H9 (cell line): ENCODE data around the gene MAPK13. TPM values are rescaled to one million over a fixed set of nuclear protein-coding genes. Genes with fewer than 3 reads are reported as not detected.

Experiments used
- DNase-seq: peaks from one replicate; pipeline ENCODE4 v3.0.0-alpha.2; 2017
- H2AFZ ChIP-seq: one replicate; pipeline ENCODE4 v1.6.1; 2013; ENCODE audit warnings: mild to moderate bottlenecking, low read length, control low read depth, moderate library complexity
- H2AK5ac ChIP-seq: 2 replicates; pipeline ENCODE4 v1.6.1; 2013; ENCODE audit warnings: low read length, control low read depth, mixed read lengths; ENCODE audit not compliant: insufficient read length
- H2BK120ac ChIP-seq: one replicate; pipeline ENCODE4 v1.6.1; 2013; ENCODE audit warnings: low read depth, mild to moderate bottlenecking, low read length, control low read depth, inconsistent platforms; ENCODE audit not compliant: poor library complexity, severe bottlenecking
- H2BK12ac ChIP-seq: 2 replicates; pipeline ENCODE4 v1.6.1; 2013; ENCODE audit warnings: low read length, control low read depth, mixed read lengths, low read depth; ENCODE audit not compliant: insufficient read length
- H2BK15ac ChIP-seq: 2 replicates; pipeline ENCODE4 v1.6.1; 2013; ENCODE audit warnings: low read depth, low read length, control low read depth
- H2BK20ac ChIP-seq: one replicate; pipeline ENCODE4 v1.6.1; 2013; ENCODE audit warnings: low read depth, mild to moderate bottlenecking, low read length, control low read depth, inconsistent platforms; ENCODE audit not compliant: poor library complexity, severe bottlenecking
- H2BK5ac ChIP-seq: 2 replicates; pipeline ENCODE4 v1.6.1; 2013; ENCODE audit warnings: low read length, control low read depth, mixed read lengths; ENCODE audit not compliant: insufficient read length
- H3K14ac ChIP-seq: 2 replicates; pipeline ENCODE4 v1.6.1; 2013; ENCODE audit warnings: low read length, control low read depth; ENCODE audit not compliant: insufficient read depth
- H3K18ac ChIP-seq: 2 replicates; pipeline ENCODE4 v1.6.1; 2013; ENCODE audit warnings: low read depth, mild to moderate bottlenecking, mixed read lengths, low read length, control low read depth; ENCODE audit not compliant: insufficient read length
- H3K23ac ChIP-seq: 2 replicates; pipeline ENCODE4 v1.6.1; 2013; ENCODE audit warnings: low read length, control low read depth, mixed read lengths, low read depth; ENCODE audit not compliant: insufficient read length
- H3K23me2 ChIP-seq: 2 replicates; pipeline ENCODE4 v1.6.1; 2013; ENCODE audit warnings: low read depth, mild to moderate bottlenecking, mixed read lengths, low read length, control low read depth; ENCODE audit not compliant: insufficient read length, poor library complexity, severe bottlenecking
- H3K27ac ChIP-seq: 2 replicates; pipeline ENCODE4 v1.5.1; 2013; ENCODE audit warnings: low read length, control low read depth, mixed read lengths, low read depth; ENCODE audit not compliant: insufficient read length
- H3K27me3 ChIP-seq: 2 replicates; pipeline ENCODE4 v1.6.1; 2013; ENCODE audit warnings: low read length, control low read depth, inconsistent platforms; ENCODE audit not compliant: insufficient read depth
- H3K4ac ChIP-seq: 2 replicates; pipeline ENCODE4 v1.6.1; 2013; ENCODE audit warnings: low read depth, mild to moderate bottlenecking, control low read depth, inconsistent platforms, low read length, moderate library complexity
- H3K4me1 ChIP-seq: 2 replicates; pipeline ENCODE4 v1.6.1; 2013; ENCODE audit warnings: low read length, control low read depth, inconsistent platforms; ENCODE audit not compliant: insufficient read depth
- H3K4me2 ChIP-seq: 2 replicates; pipeline ENCODE4 v1.6.1; 2013; ENCODE audit warnings: low read length, control low read depth, mixed read lengths; ENCODE audit not compliant: insufficient read length, insufficient read depth
- H3K56ac ChIP-seq: 2 replicates; pipeline ENCODE4 v1.6.1; 2013; ENCODE audit warnings: low read depth, mild to moderate bottlenecking, mixed read lengths, low read length, control low read depth; ENCODE audit not compliant: insufficient read length
- H3K79me1 ChIP-seq: 2 replicates; pipeline ENCODE4 v1.6.1; 2013; ENCODE audit warnings: low read depth, mild to moderate bottlenecking, moderate library complexity, low read length, control low read depth, inconsistent platforms; ENCODE audit not compliant: insufficient read depth, poor library complexity, severe bottlenecking
- H3K79me2 ChIP-seq: 2 replicates; pipeline ENCODE4 v1.6.1; 2013; ENCODE audit warnings: low read length, control low read depth, inconsistent platforms; ENCODE audit not compliant: insufficient read depth
- H3K9ac ChIP-seq: 2 replicates; pipeline ENCODE4 v1.6.1; 2013; ENCODE audit warnings: low read length, control low read depth, mixed read lengths; ENCODE audit not compliant: insufficient read length; ENCODE audit errors: extremely low read depth
- H3K9me3 ChIP-seq: one replicate; pipeline ENCODE4 v1.6.1; 2013; ENCODE audit warnings: low read depth, low read length, inconsistent platforms; ENCODE audit not compliant: control insufficient read depth
- H3T11ph ChIP-seq: one replicate; pipeline ENCODE4 v1.6.1; 2013; ENCODE audit warnings: mild to moderate bottlenecking, low read length, control low read depth, inconsistent platforms
- H4K20me1 ChIP-seq: one replicate; pipeline ENCODE4 v1.6.1; 2013; ENCODE audit not compliant: control insufficient read depth, insufficient read length, insufficient read depth
- H4K5ac ChIP-seq: 2 replicates; pipeline ENCODE4 v1.6.1; 2013; ENCODE audit warnings: low read depth, mild to moderate bottlenecking, mixed read lengths, low read length, control low read depth; ENCODE audit not compliant: insufficient read length
- H4K8ac ChIP-seq: replicated peaks from 2 replicates; pipeline ENCODE4 v1.6.1; 2013; ENCODE audit warnings: low read length, control low read depth, mixed read lengths, low read depth; ENCODE audit not compliant: insufficient read length
- H4K91ac ChIP-seq: 2 replicates; pipeline ENCODE4 v1.6.1; 2013; ENCODE audit warnings: low read depth, mild to moderate bottlenecking, moderate library complexity, mixed read lengths, low read length, control low read depth; ENCODE audit not compliant: insufficient read length
- H3K27ac Mint-ChIP-seq, 3 experiments: 2 replicates in 2 of 3; 3 replicates in 1 of 3; pipeline ENCODE4 v1.8.0; 2020 to 2021; ENCODE audit warnings: mixed read lengths in 3 of 3, mild to moderate bottlenecking in 1 of 3, moderate library complexity in 1 of 3
- H3K27me3 Mint-ChIP-seq: 2 replicates; pipeline ENCODE4 v1.8.0; 2021; ENCODE audit warnings: low read depth, mild to moderate bottlenecking, moderate library complexity, mixed read lengths
- H3K36me3 Mint-ChIP-seq, 3 experiments: 2 replicates in 2 of 3; 3 replicates in 1 of 3; pipeline ENCODE4 v1.8.0; 2020 to 2021; ENCODE audit warnings: low read depth in 3 of 3, mixed read lengths in 3 of 3; ENCODE audit not compliant: insufficient read depth in 1 of 3
- H3K4me1 Mint-ChIP-seq, 2 experiments: 2 replicates each; pipeline ENCODE4 v1.8.0; 2020; ENCODE audit warnings: mixed read lengths in 2 of 2
- H3K4me3 Mint-ChIP-seq, 2 experiments: 2 replicates in 1 of 2; 3 replicates in 1 of 2; pipeline ENCODE4 v1.8.0; 2020 to 2021; ENCODE audit warnings: mild to moderate bottlenecking in 2 of 2, mixed read lengths in 2 of 2, moderate library complexity in 1 of 2
- H3K9me3 Mint-ChIP-seq, 2 experiments: 2 replicates in 1 of 2; 3 replicates in 1 of 2; pipeline ENCODE4 v1.8.0; 2020; ENCODE audit warnings: mild to moderate bottlenecking in 2 of 2, mixed read lengths in 2 of 2, moderate library complexity in 1 of 2
- CTCF ChIP-seq: fragments of 200-600 bp; sonication (generic); conservative IDR thresholded peaks from 3 replicates; pipeline ENCODE4 v1.8.0; 2021; ENCODE audit warnings: antibody characterized with exemption, mild to moderate bottlenecking
- WGBS: extraction: QIAGEN DNeasy Blood & Tissue Kit; methylation state at CpG from one replicate; pipeline ENCODE4 v1.1.7; 2013; ENCODE audit warnings: missing lambda C conversion rate, low lambda C conversion rate, mixed read lengths; ENCODE audit not compliant: insufficient read length; ENCODE audit errors: extremely low coverage; 5-methylcytosine and 5-hydroxymethylcytosine counted together
- total RNA-seq: library from RNA; stranded (reverse); gene quantifications from 2 replicates; pipeline ENCODE4 v1.2.1, GENCODE V29; 2021

Gene MAPK13
- total RNA-seq, 1 experiment from 2014 or later: 18.9 TPM

- no peak overlapping the region for H2BK5ac ChIP-seq
- no peak for DNase-seq
- WGBS: no CpG with 5 or more reads among the region's 2 CpGs
Measured at GRCh38 chr6:36187446-36187845, 57.1 kb downstream of the MAPK13 start.

More at GRCh38 chr6:36187446-36187845, 57.1 kb downstream of the MAPK13 start:
- H3K27ac ChIP-seq: no peak overlapping the region
- Mint-ChIP-seq H3K4me1 (peaks cover 6% of the 10 kb centered on the region in 2 experiments), H3K36me3 (no peaks in the 10 kb centered on the region), H3K4me3 (no peak overlapping the region), H3K9me3 (no peaks in the 10 kb centered on the region), H3K27ac (no peak overlapping the region), H3K27me3 (peaks cover 2% of the 10 kb centered on the region)
- no peak overlapping the region for H4K8ac ChIP-seq
- H3T11ph ChIP-seq: no peak overlapping the region
- no peaks in the 10 kb centered on the region for H3K79me2 ChIP-seq
- no peak overlapping the region for H3K9ac ChIP-seq
- no peaks in the 10 kb centered on the region for H4K20me1 ChIP-seq
- no peak overlapping the region for H3K18ac ChIP-seq
- H3K27me3 ChIP-seq: no peaks in the 10 kb centered on the region
- no peak overlapping the region for H4K91ac ChIP-seq
- no peaks in the 10 kb centered on the region for H3K23me2 ChIP-seq
- no peak overlapping the region for H2BK12ac ChIP-seq
- H4K5ac ChIP-seq: no peak overlapping the region
- TF ChIP-seq CTCF: no peak
- H2BK20ac ChIP-seq: no peak overlapping the region
- H3K9me3 ChIP-seq: no peaks in the 10 kb centered on the region
- H3K14ac ChIP-seq: no peak overlapping the region
- H2AK5ac ChIP-seq: no peak overlapping the region
- H2AFZ ChIP-seq: no peak overlapping the region
- H2BK120ac ChIP-seq: no peak overlapping the region
- no peaks in the 10 kb centered on the region for H3K79me1 ChIP-seq
- no peaks in the 10 kb centered on the region for H3K4me1 ChIP-seq
- H3K56ac ChIP-seq: no peak overlapping the region
- no peak overlapping the region for H3K4ac ChIP-seq
- no peak overlapping the region for H3K4me2 ChIP-seq
- no peak overlapping the region for H3K23ac ChIP-seq
- no peak overlapping the region for H2BK15ac ChIP-seq

Other genes starting within 250 kb of the MAPK13 start
- 91.0 and 93.2 TPM in 2 replicates for gene SRPK1, start 209.4 kb upstream of the MAPK13 start, total RNA-seq
- 0.09 and 0.55 TPM in 2 replicates for gene SLC26A8, start 105.9 kb upstream of the MAPK13 start, total RNA-seq
- gene MAPK14, start 102.7 kb upstream of the MAPK13 start, total RNA-seq: 32.4 and 40.5 TPM in 2 replicates
- gene BRPF3, start 66.2 kb downstream of the MAPK13 start, total RNA-seq: 43.4 and 45.9 TPM in 2 replicates
- gene PNPLA1, start 139.5 kb downstream of the MAPK13 start, total RNA-seq: 0.09 TPM in 1 of 2 replicates, not detected in the other
- gene BNIP5, start 206.4 kb downstream of the MAPK13 start, total RNA-seq: not detected in 2 replicates